ENCODE data around the gene CCDC9B.

CCDC9B gene

GRCh38 chr15:40300367-40300766 lies 40.4 kb downstream of the CCDC9B start:
- in situ Hi-C loops (cut with MboI; ENCODE audit: low sequenced_read_pairs, unreplicated experiment): no loop called here
- no peak for TF ChIP-seq CTCF (IDR thresholded peaks at IDR 0.05; ENCODE audit: borderline replicate concordance, control extremely low read depth, extremely low read depth, insufficient read depth, missing control alignments)
- DNase-seq (ENCODE audit: low spot score): no peak

GRCh38 chr15:40298216-40298935 lies 42.4 kb downstream of the CCDC9B start:
- in situ Hi-C loops (cut with MboI; ENCODE audit: low sequenced_read_pairs, unreplicated experiment): no loop called here
- no peak for DNase-seq (ENCODE audit: low spot score)
- TF ChIP-seq CTCF (IDR thresholded peaks at IDR 0.05; ENCODE audit: borderline replicate concordance, control extremely low read depth, extremely low read depth, insufficient read depth, missing control alignments): no peak

GRCh38 chr15:40297356-40297755 lies 43.4 kb downstream of the CCDC9B start:
- TF ChIP-seq CTCF (IDR thresholded peaks at IDR 0.05; ENCODE audit: borderline replicate concordance, control extremely low read depth, extremely low read depth, insufficient read depth, missing control alignments): no peak
- DNase-seq (ENCODE audit: low spot score): no peak
- in situ Hi-C loops (cut with MboI; ENCODE audit: low sequenced_read_pairs, unreplicated experiment): no loop called here

- in situ Hi-C loops (cut with MboI; ENCODE audit: low sequenced_read_pairs, unreplicated experiment): no loop called here
- DNase-seq (ENCODE audit: low spot score): no peak
- no peak for TF ChIP-seq CTCF (IDR thresholded peaks at IDR 0.05; ENCODE audit: borderline replicate concordance, control extremely low read depth, extremely low read depth, insufficient read depth, missing control alignments)
Measured at GRCh38 chr15:40296561-40297230, 44.0 kb downstream of the CCDC9B start.

GRCh38 chr15:40295877-40296560 lies 44.7 kb downstream of the CCDC9B start:
- in situ Hi-C loops (cut with MboI; ENCODE audit: low sequenced_read_pairs, unreplicated experiment): no loop called here
- no peak for DNase-seq (ENCODE audit: low spot score)
- no peak for TF ChIP-seq CTCF (IDR thresholded peaks at IDR 0.05; ENCODE audit: borderline replicate concordance, control extremely low read depth, extremely low read depth, insufficient read depth, missing control alignments)

GRCh38 chr15:40295297-40295696 lies 45.4 kb downstream of the CCDC9B start:
- in situ Hi-C loops (cut with MboI; ENCODE audit: low sequenced_read_pairs, unreplicated experiment): no loop called here
- TF ChIP-seq CTCF (IDR thresholded peaks at IDR 0.05; ENCODE audit: borderline replicate concordance, control extremely low read depth, extremely low read depth, insufficient read depth, missing control alignments): no peak
- DNase-seq (ENCODE audit: low spot score): no peak
